ENCODE measurements around the gene UTP4.

DNA sequence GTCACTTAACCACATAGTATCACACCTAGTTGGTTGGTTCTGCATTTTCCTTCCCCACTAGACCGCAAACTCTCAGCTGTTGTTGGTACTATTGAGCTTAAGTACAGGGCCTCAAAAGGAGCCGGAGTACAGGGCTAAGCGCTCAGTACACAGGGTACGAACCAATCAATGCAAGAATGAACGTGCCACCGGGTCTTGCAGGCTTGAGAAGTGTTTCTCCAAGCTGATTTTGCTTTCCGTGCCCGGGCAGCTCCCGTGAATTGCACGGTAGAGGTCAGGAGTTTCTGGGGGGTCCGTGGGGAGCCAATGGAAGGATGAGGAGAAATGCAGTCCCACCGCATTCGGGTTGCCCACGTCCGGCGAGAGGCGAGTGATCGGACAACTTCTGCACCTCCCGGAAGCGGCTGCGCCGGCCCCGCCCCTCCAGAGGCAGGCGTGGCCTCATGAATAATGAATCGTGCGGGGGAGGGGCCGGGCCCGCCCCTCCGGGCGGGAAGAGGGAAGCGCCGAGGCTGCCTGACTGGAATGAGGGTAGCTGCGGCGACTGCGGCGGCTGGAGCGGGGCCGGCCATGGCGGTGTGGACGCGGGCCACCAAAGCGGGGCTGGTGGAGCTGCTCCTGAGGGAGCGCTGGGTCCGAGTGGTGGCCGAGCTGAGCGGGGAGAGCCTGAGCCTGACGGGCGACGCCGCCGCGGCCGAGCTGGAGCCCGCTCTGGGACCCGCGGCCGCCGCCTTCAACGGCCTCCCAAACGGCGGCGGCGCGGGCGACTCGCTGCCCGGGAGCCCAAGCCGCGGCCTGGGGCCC lies 54.4 kb downstream of the UTP4 start, which contains the start of gene SNTB2:
- TF ChIP-seq, protein P1, sequence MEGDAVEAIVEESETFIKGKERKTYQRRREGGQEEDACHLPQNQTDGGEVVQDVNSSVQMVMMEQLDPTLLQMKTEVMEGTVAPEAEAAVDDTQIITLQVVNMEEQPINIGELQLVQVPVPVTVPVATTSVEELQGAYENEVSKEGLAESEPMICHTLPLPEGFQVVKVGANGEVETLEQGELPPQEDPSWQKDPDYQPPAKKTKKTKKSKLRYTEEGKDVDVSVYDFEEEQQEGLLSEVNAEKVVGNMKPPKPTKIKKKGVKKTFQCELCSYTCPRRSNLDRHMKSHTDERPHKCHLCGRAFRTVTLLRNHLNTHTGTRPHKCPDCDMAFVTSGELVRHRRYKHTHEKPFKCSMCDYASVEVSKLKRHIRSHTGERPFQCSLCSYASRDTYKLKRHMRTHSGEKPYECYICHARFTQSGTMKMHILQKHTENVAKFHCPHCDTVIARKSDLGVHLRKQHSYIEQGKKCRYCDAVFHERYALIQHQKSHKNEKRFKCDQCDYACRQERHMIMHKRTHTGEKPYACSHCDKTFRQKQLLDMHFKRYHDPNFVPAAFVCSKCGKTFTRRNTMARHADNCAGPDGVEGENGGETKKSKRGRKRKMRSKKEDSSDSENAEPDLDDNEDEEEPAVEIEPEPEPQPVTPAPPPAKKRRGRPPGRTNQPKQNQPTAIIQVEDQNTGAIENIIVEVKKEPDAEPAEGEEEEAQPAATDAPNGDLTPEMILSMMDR (IDR thresholded peaks at IDR 0.05), result no peak
- peak; percentile 54 to 78 (median 67) for TF ChIP-seq POLR2AphosphoS5 (IDR thresholded peaks at IDR 0.05)

Measured in breast epithelium (tissue), 3 donors.